Measurements from ENCODE around the gene FAM186B. TPM values are rescaled to one million over a fixed set of nuclear protein-coding genes. Genes with fewer than 3 reads are reported as not detected.

Gene FAM186B
- total RNA-seq, 1 experiment from 2014 or later = 0.46 TPM

DNA sequence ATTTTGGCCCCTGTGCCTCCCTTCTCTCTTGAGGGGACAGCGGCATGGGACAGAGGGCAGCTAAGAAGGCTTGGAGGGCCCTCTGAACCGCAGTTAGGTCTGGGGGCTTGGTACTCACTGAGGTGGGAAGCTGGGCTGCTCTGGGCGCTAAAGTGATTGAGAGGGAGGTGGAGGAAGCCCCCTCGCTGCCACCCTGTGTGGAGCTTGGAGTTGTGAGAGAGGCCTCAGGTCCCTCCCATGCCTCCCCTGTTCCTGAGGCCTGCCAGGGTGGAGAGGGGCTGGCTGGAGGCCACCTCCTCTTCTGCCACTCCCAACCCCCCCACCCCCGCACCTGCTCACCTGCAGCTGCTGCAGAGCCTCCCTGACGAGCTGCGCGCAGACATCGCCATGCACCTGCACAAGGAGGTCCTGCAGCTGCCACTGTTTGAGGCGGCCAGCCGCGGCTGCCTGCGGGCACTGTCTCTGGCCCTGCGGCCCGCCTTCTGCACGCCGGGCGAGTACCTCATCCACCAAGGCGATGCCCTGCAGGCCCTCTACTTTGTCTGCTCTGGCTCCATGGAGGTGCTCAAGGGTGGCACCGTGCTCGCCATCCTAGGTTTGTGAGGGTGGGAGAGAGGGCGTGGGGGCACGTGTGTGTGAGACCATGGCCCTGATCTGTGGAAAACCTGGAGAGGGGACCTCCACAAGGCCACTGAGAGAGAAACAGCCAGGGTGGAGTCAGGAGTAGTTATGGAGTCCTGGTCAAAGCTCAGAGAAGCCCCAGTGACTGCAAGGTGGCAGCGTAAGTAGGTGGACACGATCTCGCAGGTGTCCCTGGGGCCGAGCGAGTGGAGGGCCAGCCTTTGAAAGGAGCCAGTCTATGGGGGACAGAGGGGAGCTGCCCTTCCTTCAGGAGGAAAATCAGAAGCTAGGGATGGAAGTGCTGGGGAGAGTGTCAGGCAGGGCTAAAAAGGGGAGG is 55.4 kb downstream of the FAM186B start:
- no peak overlapping the region for H4K8ac ChIP-seq (replicated peaks; ENCODE audit: insufficient read length, low read depth, low read length)
- no peaks in the 10 kb centered on the region for H4K20me1 ChIP-seq (ENCODE audit: control insufficient read depth, insufficient read depth, insufficient read length)
- H3K4me1 ChIP-seq (ENCODE audit: insufficient read depth, low read length) = no peaks in the 10 kb centered on the region
- H3K27ac ChIP-seq (ENCODE audit: insufficient read length, low read depth, low read length) = no peak overlapping the region
- H3K79me2 ChIP-seq (ENCODE audit: insufficient read depth, low read length) = no peaks in the 10 kb centered on the region
- no CpG with 5 or more reads among the region's 28 CpGs for WGBS (ENCODE audit: extremely low coverage, insufficient read length, low lambda C conversion rate)
- H3K4ac ChIP-seq (ENCODE audit: low read depth, low read length) = no peak overlapping the region
- H3K14ac ChIP-seq (ENCODE audit: insufficient read depth, low read length) = no peak overlapping the region
- TF ChIP-seq, protein P1, sequence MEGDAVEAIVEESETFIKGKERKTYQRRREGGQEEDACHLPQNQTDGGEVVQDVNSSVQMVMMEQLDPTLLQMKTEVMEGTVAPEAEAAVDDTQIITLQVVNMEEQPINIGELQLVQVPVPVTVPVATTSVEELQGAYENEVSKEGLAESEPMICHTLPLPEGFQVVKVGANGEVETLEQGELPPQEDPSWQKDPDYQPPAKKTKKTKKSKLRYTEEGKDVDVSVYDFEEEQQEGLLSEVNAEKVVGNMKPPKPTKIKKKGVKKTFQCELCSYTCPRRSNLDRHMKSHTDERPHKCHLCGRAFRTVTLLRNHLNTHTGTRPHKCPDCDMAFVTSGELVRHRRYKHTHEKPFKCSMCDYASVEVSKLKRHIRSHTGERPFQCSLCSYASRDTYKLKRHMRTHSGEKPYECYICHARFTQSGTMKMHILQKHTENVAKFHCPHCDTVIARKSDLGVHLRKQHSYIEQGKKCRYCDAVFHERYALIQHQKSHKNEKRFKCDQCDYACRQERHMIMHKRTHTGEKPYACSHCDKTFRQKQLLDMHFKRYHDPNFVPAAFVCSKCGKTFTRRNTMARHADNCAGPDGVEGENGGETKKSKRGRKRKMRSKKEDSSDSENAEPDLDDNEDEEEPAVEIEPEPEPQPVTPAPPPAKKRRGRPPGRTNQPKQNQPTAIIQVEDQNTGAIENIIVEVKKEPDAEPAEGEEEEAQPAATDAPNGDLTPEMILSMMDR (conservative IDR thresholded peaks at IDR 0.05) = no peak
- H3K9me3 ChIP-seq (ENCODE audit: control insufficient read depth, low read depth, low read length) = no peaks in the 10 kb centered on the region
- no peaks in the 10 kb centered on the region for H3K9me3 Mint-ChIP-seq
- no peak overlapping the region; a peak in 1 of 5 replicates for H3K4me3 Mint-ChIP-seq
- H3K4me2 ChIP-seq (ENCODE audit: insufficient read depth, insufficient read length, low read length) = no peak overlapping the region
- peak overlapping the region in 1 of 3 experiments; percentile 11; a peak in 2 of 7 replicates for H3K27ac Mint-ChIP-seq
- H3K4me1 Mint-ChIP-seq = peaks cover 2 to 24% of the 10 kb centered on the region in 2 experiments; a peak in 3 of 4 replicates
- H3K27me3 Mint-ChIP-seq (ENCODE audit: low read depth) = peaks cover 71% of the 10 kb centered on the region
- no peak overlapping the region for H3K18ac ChIP-seq (ENCODE audit: insufficient read length, low read depth, low read length)
- H3K79me1 ChIP-seq (ENCODE audit: insufficient read depth, low read depth, low read length, poor library complexity, severe bottlenecking) = no peaks in the 10 kb centered on the region
- H2BK20ac ChIP-seq (ENCODE audit: low read depth, low read length, poor library complexity, severe bottlenecking) = no peak overlapping the region
- H4K5ac ChIP-seq (ENCODE audit: insufficient read length, low read depth, low read length) = no peak overlapping the region
- H2BK12ac ChIP-seq (ENCODE audit: insufficient read length, low read depth, low read length) = no peak overlapping the region
- H3K56ac ChIP-seq (ENCODE audit: insufficient read length, low read depth, low read length) = no peak overlapping the region
- no peak overlapping the region for H3T11ph ChIP-seq (ENCODE audit: low read length)
- DNase-seq = no peak
- peaks cover 5% of the 10 kb centered on the region; the same call in 1 of the 2 replicates for H3K27me3 ChIP-seq (ENCODE audit: insufficient read depth, low read length)
- no peak overlapping the region for H4K91ac ChIP-seq (ENCODE audit: insufficient read length, low read depth, low read length)
- H3K9ac ChIP-seq (ENCODE audit: extremely low read depth, insufficient read length, low read length) = no peak overlapping the region
- no peak overlapping the region for H2BK120ac ChIP-seq (ENCODE audit: low read depth, low read length, poor library complexity, severe bottlenecking)
- H2BK5ac ChIP-seq (ENCODE audit: insufficient read length, low read length) = no peak overlapping the region
- no peak overlapping the region for H2BK15ac ChIP-seq (ENCODE audit: low read depth, low read length)
- no peaks in the 10 kb centered on the region for H3K36me3 Mint-ChIP-seq (ENCODE audit: insufficient read depth in 1 of 3, low read depth in 3 of 3)
- no peak overlapping the region for H2AFZ ChIP-seq (ENCODE audit: low read length)
- H3K23me2 ChIP-seq (ENCODE audit: insufficient read length, low read depth, low read length, poor library complexity, severe bottlenecking) = peaks cover 7% of the 10 kb centered on the region
- H2AK5ac ChIP-seq (ENCODE audit: insufficient read length, low read length) = no peak overlapping the region
- H3K23ac ChIP-seq (ENCODE audit: insufficient read length, low read depth, low read length) = no peak overlapping the region
